NCI-H69 (cell line): ENCODE measurements around the gene C1QL3.
A peak's percentile ranks its signal among the peaks of the same experiment; 100 is the strongest.

Source experiments
- DNase-seq: peaks from one replicate; lab custom pipeline; 2025; lab: John Stamatoyannopoulos, UW

Gene C1QL3

GRCh38 chr10:16493884-16494536 is 27.7 kb downstream of the C1QL3 start:
- DNase-seq = peak; percentile 27

GRCh38 chr10:16491933-16492332 is 29.7 kb downstream of the C1QL3 start:
- peak; percentile 94 for DNase-seq

GRCh38 chr10:16490511-16490910 is 31.2 kb downstream of the C1QL3 start:
- DNase-seq = no peak

- no peak for DNase-seq
These were observed 38.3 kb downstream of the C1QL3 start for GRCh38 chr10:16483241-16483917.

- DNase-seq = no peak
These were observed 40.5 kb downstream of the C1QL3 start for GRCh38 chr10:16481052-16481728.

- DNase-seq = no peak
These were observed 42.9 kb downstream of the C1QL3 start for GRCh38 chr10:16478801-16479200.

- no peak for DNase-seq
These were observed 43.9 kb downstream of the C1QL3 start for GRCh38 chr10:16477757-16478156.

GRCh38 chr10:16472828-16473227 is 48.9 kb downstream of the C1QL3 start:
- no peak for DNase-seq

GRCh38 chr10:16470747-16471146 is 50.9 kb downstream of the C1QL3 start:
- no peak for DNase-seq

- DNase-seq = no peak
These were observed 55.7 kb downstream of the C1QL3 start for GRCh38 chr10:16466001-16466400.
